Gastrocnemius medialis (tissue), 4 donors: Measurements from ENCODE around the gene ATPAF2. TPM values are rescaled to one million over a fixed set of nuclear protein-coding genes. Genes with fewer than 3 reads are reported as not detected.
A peak's percentile ranks its signal among the peaks of the same experiment; 100 is the strongest.

Experiments
- ATAC-seq, 2 donors: fragments of 150-250 bp; one replicate each; pipeline ENCODE4 v1.9.1; 2016
- DNase-seq, 2 donors: peaks; one replicate each; pipeline ENCODE4 v3.0.0-alpha.2; 2019
- H3K27ac ChIP-seq, 4 donors: fragments of 200-600 bp; sonication (generic); 1 replicate in 1 of 4; 2 replicates in 3 of 4; pipeline ENCODE4 v1.5.1; 2016 to 2018; ENCODE audit warnings: mild to moderate bottlenecking in 2 of 4, moderate library complexity in 1 of 4
- H3K27me3 ChIP-seq, 3 donors: fragments of 200-600 bp; sonication (generic) in 2 of 3; 1 replicate in 1 of 3; 2 replicates in 2 of 3; pipeline versions ENCODE4 v1.5.1 to v1.6.0; 2016 to 2019; ENCODE audit warnings: mild to moderate bottlenecking in 1 of 3, moderate library complexity in 1 of 3
- H3K36me3 ChIP-seq, 2 donors: fragments of 200-600 bp; sonication (generic) in 1 of 2; one replicate each; pipeline ENCODE4 v1.5.1; 2017 to 2018
- H3K4me1 ChIP-seq, 2 donors: fragments of 200-600 bp; sonication (generic) in 1 of 2; one replicate each; pipeline ENCODE4 v1.5.1; 2016 to 2017; ENCODE audit warnings: mild to moderate bottlenecking in 2 of 2
- H3K4me3 ChIP-seq, 4 donors: fragments of 200-600 bp; sonication (generic) in 3 of 4; 1 replicate in 1 of 4; 2 replicates in 3 of 4; pipeline ENCODE4 v1.5.1; 2016 to 2019; ENCODE audit warnings: mild to moderate bottlenecking in 2 of 4
- H3K9me3 ChIP-seq, 3 donors: fragments of 200-600 bp; sonication (generic) in 2 of 3; 1 replicate in 1 of 3; 2 replicates in 2 of 3; pipeline ENCODE4 v1.5.1; 2016 to 2019
- POLR2A ChIP-seq, 2 donors: fragments of 450-650 bp; IDR thresholded peaks; one replicate each; pipeline ENCODE4 v1.6.1; 2017; ENCODE audit warnings: antibody characterized with exemption in 2 of 2, mild to moderate bottlenecking in 2 of 2, moderate library complexity in 2 of 2
- in situ Hi-C, 4 donors: fragments of 200-750 bp; cut with MboI; loops; one replicate each; pipeline versions ENCODE4 v1.15.0 to v1.8.0; 2017; ENCODE audit warnings: low sequenced_read_pairs in 4 of 4
- intact Hi-C: fragments of 100-400 bp; cut with DNase I; formaldehyde crosslinking; loops from one replicate; pipeline ENCODE4 v1.15.1; 2023; ENCODE audit warnings: low total_unique reads
- total RNA-seq, 4 donors: library from RNA; depleted of rRNA; stranded (reverse); fragments of >200 nt; gene quantifications; one replicate each; pipeline versions ENCODE4 v1.1.0 to v1.2.3, GENCODE V29; 2016
- TF ChIP-seq, protein P1 (sequence below), 5 experiments: fragments of 450-650 bp in 3 of 5; fragments of 200-600 bp in 2 of 5; sonication (generic) in 2 of 5; IDR thresholded peaks in 4 of 5; conservative IDR thresholded peaks in 1 of 5; 1 replicate in 4 of 5; 2 replicates in 1 of 5; pipeline ENCODE4 v1.5.1; 2016 to 2019; ENCODE audit warnings: antibody characterized with exemption in 5 of 5, mild to moderate bottlenecking in 3 of 5, moderate library complexity in 3 of 5

ATPAF2 gene
- total RNA-seq, 4 donors from 2014 or later, result 12.6 to 19.9 (median 16.2) TPM

DNA sequence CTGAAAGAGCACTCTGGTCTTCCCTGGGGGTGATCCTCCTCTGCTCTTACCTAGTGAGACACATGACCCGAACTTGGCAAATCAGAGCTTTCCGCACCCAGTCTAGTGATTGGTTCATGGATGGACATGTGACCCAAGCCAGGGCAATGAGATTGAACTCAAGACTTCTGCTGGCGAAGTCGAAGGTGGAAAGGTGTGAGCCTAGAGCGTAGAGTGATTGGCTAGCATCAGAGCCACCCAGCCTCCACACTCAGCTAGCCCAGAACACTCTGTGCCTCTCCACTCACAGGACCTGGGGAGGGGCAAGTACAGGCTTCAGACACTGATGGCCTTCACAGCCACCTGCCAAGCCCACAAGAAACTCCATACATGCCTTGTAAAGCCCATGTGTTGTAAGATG lies 17.6 kb downstream of the ATPAF2 start:
- H3K4me3 ChIP-seq, result no peak overlapping the region
- H3K36me3 ChIP-seq, result peaks cover 0 to 2% of the 10 kb centered on the region in 2 donors
- no peaks in the 10 kb centered on the region for H3K27me3 ChIP-seq
- intact Hi-C loops (no loop called here), in situ Hi-C loops (no loop called here)
- peak; percentile 77 to 87 for DNase-seq
- peak overlapping the region; percentile 2 to 83 (median 38) for H3K27ac ChIP-seq
- TF ChIP-seq POLR2A (IDR thresholded peaks at IDR 0.05), result no peak
- TF ChIP-seq, protein P1, sequence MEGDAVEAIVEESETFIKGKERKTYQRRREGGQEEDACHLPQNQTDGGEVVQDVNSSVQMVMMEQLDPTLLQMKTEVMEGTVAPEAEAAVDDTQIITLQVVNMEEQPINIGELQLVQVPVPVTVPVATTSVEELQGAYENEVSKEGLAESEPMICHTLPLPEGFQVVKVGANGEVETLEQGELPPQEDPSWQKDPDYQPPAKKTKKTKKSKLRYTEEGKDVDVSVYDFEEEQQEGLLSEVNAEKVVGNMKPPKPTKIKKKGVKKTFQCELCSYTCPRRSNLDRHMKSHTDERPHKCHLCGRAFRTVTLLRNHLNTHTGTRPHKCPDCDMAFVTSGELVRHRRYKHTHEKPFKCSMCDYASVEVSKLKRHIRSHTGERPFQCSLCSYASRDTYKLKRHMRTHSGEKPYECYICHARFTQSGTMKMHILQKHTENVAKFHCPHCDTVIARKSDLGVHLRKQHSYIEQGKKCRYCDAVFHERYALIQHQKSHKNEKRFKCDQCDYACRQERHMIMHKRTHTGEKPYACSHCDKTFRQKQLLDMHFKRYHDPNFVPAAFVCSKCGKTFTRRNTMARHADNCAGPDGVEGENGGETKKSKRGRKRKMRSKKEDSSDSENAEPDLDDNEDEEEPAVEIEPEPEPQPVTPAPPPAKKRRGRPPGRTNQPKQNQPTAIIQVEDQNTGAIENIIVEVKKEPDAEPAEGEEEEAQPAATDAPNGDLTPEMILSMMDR (IDR thresholded peaks at IDR 0.05 in 4 of 5, conservative IDR thresholded peaks at IDR 0.05 in 1 of 5), result no peak
- H3K9me3 ChIP-seq, result no peaks in the 10 kb centered on the region
- ATAC-seq, result peak; percentile 79 to 84
- H3K4me1 ChIP-seq, result peaks cover 7 to 30% of the 10 kb centered on the region in 2 donors

DNA sequence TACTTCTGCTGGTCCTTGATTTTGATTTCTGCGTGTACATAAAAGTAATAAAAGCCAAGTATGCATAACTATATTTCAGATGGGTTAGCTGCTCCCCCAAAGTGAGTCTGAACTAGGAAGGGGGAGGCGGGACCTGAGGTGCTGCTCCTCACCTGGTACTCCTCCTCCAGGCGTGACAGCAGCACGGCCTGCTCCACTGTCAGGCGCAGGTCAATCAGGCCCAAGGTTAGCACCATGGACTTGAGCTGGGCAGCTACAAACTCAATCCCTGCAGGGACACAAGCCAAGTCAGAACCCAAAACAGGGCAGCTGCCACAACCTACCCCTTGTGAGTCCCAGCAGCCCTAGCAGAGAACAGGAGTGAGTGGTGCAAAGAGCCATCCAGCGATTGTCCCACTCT lies 18.0 kb downstream of the ATPAF2 start:
- in situ Hi-C loops (no loop called here), intact Hi-C loops (no loop called here)
- Histone ChIP-seq H3K4me1 (peaks cover 7 to 26% of the 10 kb centered on the region in 2 donors), H3K27me3 (no peaks in the 10 kb centered on the region), H3K36me3 (peaks cover 0 to 2% of the 10 kb centered on the region in 2 donors), H3K4me3 (no peak overlapping the region), H3K9me3 (no peaks in the 10 kb centered on the region), H3K27ac (peak overlapping the region; percentile 2 to 83 (median 38))
- ATAC-seq (no peak), DNase-seq (no peak)
- TF ChIP-seq POLR2A (IDR thresholded peaks at IDR 0.05), result no peak
- TF ChIP-seq, protein P1 (IDR thresholded peaks at IDR 0.05 in 4 of 5, conservative IDR thresholded peaks at IDR 0.05 in 1 of 5), result no peak

DNA sequence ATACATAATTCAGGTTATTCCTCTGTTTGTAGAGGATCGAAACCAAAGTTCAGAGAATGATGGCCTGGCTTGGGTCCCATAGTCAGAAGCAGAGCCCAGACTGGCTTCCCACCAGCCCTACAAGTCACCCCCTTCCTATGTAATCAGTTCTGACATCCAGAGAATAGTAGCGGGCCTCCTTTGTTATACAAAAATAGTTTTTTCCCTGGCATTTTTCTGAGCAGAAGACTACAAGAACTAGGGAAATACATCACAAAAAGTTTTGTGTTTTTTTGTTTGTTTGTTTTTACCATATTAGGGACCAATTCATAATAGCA lies 19.2 kb downstream of the ATPAF2 start:
- H3K9me3 ChIP-seq, result no peaks in the 10 kb centered on the region
- in situ Hi-C loops (no loop called here), intact Hi-C loops (no loop called here)
- peaks cover 7 to 24% of the 10 kb centered on the region in 2 donors for H3K4me1 ChIP-seq
- no peak overlapping the region for H3K4me3 ChIP-seq
- TF ChIP-seq POLR2A (IDR thresholded peaks at IDR 0.05), result no peak
- TF ChIP-seq, protein P1 (IDR thresholded peaks at IDR 0.05 in 4 of 5, conservative IDR thresholded peaks at IDR 0.05 in 1 of 5), result no peak
- H3K27ac ChIP-seq, result no peak overlapping the region
- H3K36me3 ChIP-seq, result peaks cover 0 to 2% of the 10 kb centered on the region in 2 donors
- ATAC-seq, result no peak
- H3K27me3 ChIP-seq, result no peaks in the 10 kb centered on the region
- DNase-seq, result no peak

DNA sequence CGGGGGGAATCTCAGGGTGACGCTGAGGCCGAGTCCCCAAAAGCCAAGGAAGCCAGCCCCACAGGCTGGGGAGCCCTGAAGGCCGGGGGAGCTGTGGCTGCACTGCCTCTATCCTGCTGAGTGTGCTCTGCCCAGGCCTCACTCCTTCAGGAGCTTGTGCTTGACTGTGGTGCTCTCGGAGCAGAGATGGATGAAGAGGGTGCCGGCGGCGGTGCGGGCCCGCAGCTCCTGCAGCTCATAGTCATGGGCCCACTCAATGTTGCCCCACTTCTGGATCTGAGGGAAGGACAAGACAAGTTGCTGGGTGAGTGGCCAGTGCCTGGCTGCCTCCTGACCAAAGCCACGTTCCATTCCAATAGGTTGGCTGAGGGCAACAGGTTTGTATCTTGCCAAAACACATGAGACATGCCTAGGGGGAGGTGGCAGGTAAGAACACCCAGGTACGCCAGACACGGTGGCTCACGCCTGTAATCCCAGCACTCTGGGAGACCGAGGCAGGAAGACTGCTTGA lies 20.5 kb downstream of the ATPAF2 start:
- TF ChIP-seq, protein P1 (IDR thresholded peaks at IDR 0.05 in 4 of 5, conservative IDR thresholded peaks at IDR 0.05 in 1 of 5), result no peak
- no peak for TF ChIP-seq POLR2A (IDR thresholded peaks at IDR 0.05)
- Histone ChIP-seq H3K4me1 (peaks cover 7 to 24% of the 10 kb centered on the region in 2 donors), H3K27ac (peak overlapping the region in 1 of 4 donors; percentile 83), H3K9me3 (no peaks in the 10 kb centered on the region), H3K36me3 (peaks cover 0 to 2% of the 10 kb centered on the region in 2 donors), H3K4me3 (no peak overlapping the region), H3K27me3 (no peaks in the 10 kb centered on the region)
- in situ Hi-C loops, result no loop called here
- ATAC-seq, result no peak
- no peak for DNase-seq
- intact Hi-C loops, result no loop called here

DNA sequence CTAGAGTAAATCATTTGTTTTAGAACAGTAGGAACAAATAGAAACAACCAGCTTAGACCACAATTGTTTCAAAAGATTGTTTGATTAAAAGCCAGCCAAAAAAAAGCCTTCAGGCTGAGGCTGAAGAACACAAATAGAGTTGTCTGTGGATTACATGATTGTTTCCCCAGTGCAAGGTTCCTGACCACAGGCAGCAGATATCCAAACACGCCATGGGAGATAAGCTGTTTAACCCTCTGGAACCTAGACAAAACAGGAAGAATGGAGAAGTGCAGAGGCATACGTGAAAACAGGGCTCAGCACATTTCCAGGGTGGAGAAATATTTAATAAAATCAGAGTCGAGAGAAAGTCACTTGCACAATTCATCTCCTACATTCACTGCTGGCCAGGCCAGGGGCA lies 21.0 kb downstream of the ATPAF2 start:
- Histone ChIP-seq H3K4me3 (no peak overlapping the region), H3K4me1 (peaks cover 7 to 24% of the 10 kb centered on the region in 2 donors), H3K27me3 (no peaks in the 10 kb centered on the region), H3K9me3 (no peaks in the 10 kb centered on the region), H3K27ac (peak overlapping the region in 2 of 4 donors; percentile 67 to 83), H3K36me3 (peaks cover 0 to 2% of the 10 kb centered on the region in 2 donors)
- DNase-seq, result no peak
- intact Hi-C loops, result no loop called here
- TF ChIP-seq, protein P1 (IDR thresholded peaks at IDR 0.05 in 4 of 5, conservative IDR thresholded peaks at IDR 0.05 in 1 of 5), result no peak
- no peak for TF ChIP-seq POLR2A (IDR thresholded peaks at IDR 0.05)
- no peak for ATAC-seq
- in situ Hi-C loops, result no loop called here
